Measurements from ENCODE around the gene OR51S1.

GRCh38 chr11:4884361-4884760 lies 35.4 kb upstream of the OR51S1 start:
- no peak for TF ChIP-seq POLR2AphosphoS5 (IDR thresholded peaks at IDR 0.05; ENCODE audit: low read depth, low read length)
- no peak for TF ChIP-seq PAX5 (IDR thresholded peaks at IDR 0.05; ENCODE audit: insufficient read depth, low read length, severe bottlenecking)
- no peak for TF ChIP-seq SPI1 (IDR thresholded peaks at IDR 0.05; ENCODE audit: low read depth, low read length)
- no peak for TF ChIP-seq POU2F2 (IDR thresholded peaks at IDR 0.05; ENCODE audit: low read depth, low read length)

Data from GM12891 (cell line).